PC-9 (cell line): ENCODE results near the gene COL4A4. TPM values are rescaled to one million over a fixed set of nuclear protein-coding genes. Genes with fewer than 3 reads are reported as not detected.

Experiments used
- BruUV-seq: library from RNA; stranded (reverse); fragments of 400-500 nt; replicated peaks from 2 replicates; lab custom pipeline; 2021; lab: Mats Ljungman, UMichigan
- CTCF ChIA-PET: fragments of 300-600 bp; sonication (Branson Sonifier 250); formaldehyde crosslinking; loops from one replicate; lab custom pipeline; 2022; ENCODE audit warnings: antibody characterized with exemption; lab: Charles Lee
- POLR2A ChIA-PET: fragments of 300-600 bp; sonication (Branson Sonifier 250); formaldehyde crosslinking; loops from one replicate; lab custom pipeline; 2022; ENCODE audit warnings: antibody characterized with exemption; ENCODE audit not compliant: unreplicated experiment; lab: Charles Lee
- DNase-seq, 2 experiments: peaks; one replicate each; pipeline versions ENCODE4 v3.0.0 to v3.0.0-alpha.2; 2015 to 2022; ENCODE audit warnings: mixed read lengths in 1 of 2
- H2AFZ ChIP-seq: fragments of 200-600 bp; sonication (generic); 2 replicates; pipeline ENCODE4 v1.8.1; 2017; ENCODE audit warnings: antibody characterized with exemption
- H3F3A ChIP-seq: fragments of 200-600 bp; sonication (generic); 2 replicates; pipeline ENCODE4 v1.8.1; 2017; ENCODE audit warnings: antibody characterized with exemption, mild to moderate bottlenecking, low read depth; ENCODE audit not compliant: insufficient read depth
- H3K27ac ChIP-seq: fragments of 200-600 bp; sonication (generic); 2 replicates; pipeline ENCODE4 v1.6.1; 2016; ENCODE audit warnings: mixed run types
- H3K27me3 ChIP-seq: fragments of 200-600 bp; sonication (generic); 2 replicates; pipeline ENCODE4 v1.6.1; 2016; ENCODE audit warnings: low read depth, mixed run types; ENCODE audit not compliant: insufficient read depth
- H3K36me3 ChIP-seq: fragments of 200-600 bp; sonication (generic); 2 replicates; pipeline ENCODE4 v1.6.1; 2016; ENCODE audit warnings: low read depth, mixed run types
- H3K4me1 ChIP-seq: fragments of 200-600 bp; sonication (generic); replicated peaks from 2 replicates; pipeline ENCODE4 v1.6.1; 2016; ENCODE audit warnings: mixed run types; ENCODE audit not compliant: insufficient read depth
- H3K4me2 ChIP-seq: fragments of 200-600 bp; sonication (generic); 2 replicates; pipeline ENCODE4 v1.6.1; 2017; ENCODE audit warnings: mixed run types
- H3K4me3 ChIP-seq: fragments of 200-600 bp; sonication (generic); 2 replicates; pipeline ENCODE4 v1.6.1; 2016; ENCODE audit warnings: mixed run types
- H3K79me2 ChIP-seq: fragments of 200-600 bp; sonication (generic); 2 replicates; pipeline ENCODE4 v1.6.1; 2017; ENCODE audit warnings: low read depth, mixed run types
- H3K9me2 ChIP-seq: fragments of 200-600 bp; sonication (generic); 2 replicates; pipeline ENCODE4 v1.8.1; 2017; ENCODE audit warnings: mild to moderate bottlenecking; ENCODE audit not compliant: insufficient read depth
- H3K9me3 ChIP-seq: fragments of 200-600 bp; sonication (generic); 2 replicates; pipeline ENCODE4 v1.8.1; 2016; ENCODE audit warnings: low read depth; ENCODE audit not compliant: insufficient read depth
- H4K20me1 ChIP-seq: fragments of 200-600 bp; sonication (generic); 2 replicates; pipeline ENCODE4 v1.8.1; 2017; ENCODE audit not compliant: insufficient read depth
- CTCF ChIP-seq: fragments of 200-600 bp; sonication (generic); conservative IDR thresholded peaks from 2 replicates; pipeline ENCODE4 v1.6.1; 2017; ENCODE audit warnings: mixed run types, antibody characterized with exemption, mild to moderate bottlenecking, moderate library complexity
- EZH2 ChIP-seq: fragments of 200-600 bp; sonication (generic); IDR thresholded peaks from 2 replicates; pipeline ENCODE4 v1.8.0; 2017; ENCODE audit warnings: antibody characterized with exemption, low read depth
- intact Hi-C: fragments of 100-400 bp; cut with micrococcal nuclease; formaldehyde crosslinking; loops from one replicate; pipeline ENCODE4 v1.10.0; 2022; ENCODE audit not compliant: unreplicated experiment
- total RNA-seq: library from RNA; stranded (reverse); gene quantifications from 2 replicates; pipeline ENCODE4 v1.2.3, GENCODE V29; 2021

The COL4A4 gene
- total RNA-seq, 1 experiment from 2014 or later = 5.6 TPM

GRCh38 chr2:227205701-227206100, 41.7 kb upstream of the COL4A4 start:
- Histone ChIP-seq H3K36me3 (no peaks in the 10 kb centered on the region), H2AFZ (no peak overlapping the region), H3K9me2 (no peaks in the 10 kb centered on the region), H4K20me1 (no peaks in the 10 kb centered on the region), H3K27me3 (no peaks in the 10 kb centered on the region), H3F3A (peaks cover 4% of the 10 kb centered on the region; the same call in 1 of the 2 replicates), H3K79me2 (no peaks in the 10 kb centered on the region), H3K4me2 (no peak overlapping the region), H3K4me3 (no peak overlapping the region), H3K9me3 (no peaks in the 10 kb centered on the region), H3K27ac (no peak overlapping the region), H3K4me1 (no peaks in the 10 kb centered on the region)
- BruUV-seq = no TSS peak
- TF ChIP-seq CTCF (no peak), EZH2 (no peak)
- intact Hi-C loops = no loop called here
- no peak for DNase-seq
- ChIA-PET POLR2A (no interaction called here), CTCF (no interaction called here)

GRCh38 chr2:227204452-227204851, 40.4 kb upstream of the COL4A4 start:
- no peaks in the 10 kb centered on the region for H4K20me1 ChIP-seq
- ChIA-PET CTCF (no interaction called here), POLR2A (no interaction called here)
- no peak overlapping the region for H2AFZ ChIP-seq
- no peaks in the 10 kb centered on the region for H3K79me2 ChIP-seq
- no peak overlapping the region for H3K27ac ChIP-seq
- H3K9me3 ChIP-seq = no peaks in the 10 kb centered on the region
- H3K4me3 ChIP-seq = no peak overlapping the region
- H3K9me2 ChIP-seq = no peaks in the 10 kb centered on the region; the same call in 1 of the 2 replicates
- DNase-seq = no peak
- no peaks in the 10 kb centered on the region for H3K36me3 ChIP-seq
- no TSS peak for BruUV-seq
- intact Hi-C loops = no loop called here
- TF ChIP-seq CTCF = no peak
- TF ChIP-seq EZH2 = no peak
- H3K27me3 ChIP-seq = no peaks in the 10 kb centered on the region
- H3K4me2 ChIP-seq = no peak overlapping the region
- no peaks in the 10 kb centered on the region for H3K4me1 ChIP-seq
- peaks cover 4% of the 10 kb centered on the region; the same call in 1 of the 2 replicates for H3F3A ChIP-seq

- no peak overlapping the region for H2AFZ ChIP-seq
- H3K27me3 ChIP-seq = no peaks in the 10 kb centered on the region
- H3K4me3 ChIP-seq = no peak overlapping the region
- no peak overlapping the region for H3K4me2 ChIP-seq
- DNase-seq = no peak
- intact Hi-C loops = no loop called here
- TF ChIP-seq EZH2 = no peak
- TF ChIP-seq CTCF = no peak
- no peaks in the 10 kb centered on the region for H3K79me2 ChIP-seq
- H3K9me2 ChIP-seq = no peaks in the 10 kb centered on the region; the same call in 1 of the 2 replicates
- H4K20me1 ChIP-seq = no peaks in the 10 kb centered on the region
- BruUV-seq = no TSS peak
- ChIA-PET POLR2A (no interaction called here), CTCF (no interaction called here)
- no peak overlapping the region for H3K27ac ChIP-seq
- H3F3A ChIP-seq = peaks cover 4% of the 10 kb centered on the region; the same call in 1 of the 2 replicates
- no peaks in the 10 kb centered on the region for H3K4me1 ChIP-seq
- H3K36me3 ChIP-seq = no peaks in the 10 kb centered on the region
- no peaks in the 10 kb centered on the region for H3K9me3 ChIP-seq
These were observed 37.8 kb upstream of the COL4A4 start for GRCh38 chr2:227201771-227202170.
